Neural progenitor cell (in vitro differentiated cells): ENCODE data around the gene UNG. TPM values are rescaled to one million over a fixed set of nuclear protein-coding genes. Genes with fewer than 3 reads are reported as not detected.

Experiments used
- DNase-seq: peaks from one replicate; pipeline ENCODE4 v3.0.0-alpha.2; 2016; ENCODE audit warnings: low spot score
- H2AFZ ChIP-seq: fragments of 200-600 bp; sonication (generic); replicated peaks from 2 replicates; pipeline ENCODE4 v1.6.1; 2016; ENCODE audit warnings: antibody characterized with exemption
- H3F3A ChIP-seq: fragments of 200-600 bp; sonication (generic); 2 replicates; pipeline ENCODE4 v1.6.1; 2016; ENCODE audit warnings: antibody characterized with exemption, low read depth
- H3K27ac ChIP-seq: fragments of 200-600 bp; sonication (generic); 2 replicates; pipeline ENCODE4 v1.5.1; 2016; ENCODE audit warnings: mild to moderate bottlenecking
- H3K27me3 ChIP-seq: fragments of 200-600 bp; sonication (generic); 2 replicates; pipeline ENCODE4 v1.6.1; 2016; ENCODE audit warnings: mild to moderate bottlenecking, moderate library complexity
- H3K36me3 ChIP-seq: fragments of 200-600 bp; sonication (generic); 2 replicates; pipeline ENCODE4 v1.5.1; 2016
- H3K4me1 ChIP-seq: fragments of 200-600 bp; sonication (generic); 2 replicates; pipeline ENCODE4 v1.6.1; 2016; ENCODE audit warnings: mixed run types
- H3K4me2 ChIP-seq: fragments of 200-600 bp; sonication (generic); 2 replicates; pipeline ENCODE4 v1.6.1; 2016
- H3K4me3 ChIP-seq: fragments of 200-600 bp; sonication (generic); 2 replicates; pipeline ENCODE4 v1.5.1; 2016
- H3K79me2 ChIP-seq: fragments of 200-600 bp; sonication (generic); 2 replicates; pipeline ENCODE4 v1.6.1; 2016; ENCODE audit warnings: low read depth
- H3K9ac ChIP-seq: fragments of 200-600 bp; sonication (generic); 2 replicates; pipeline ENCODE4 v1.6.1; 2016
- H3K9me3 ChIP-seq: fragments of 200-600 bp; sonication (generic); 2 replicates; pipeline ENCODE4 v1.5.1; 2016; ENCODE audit warnings: low read depth
- H4K20me1 ChIP-seq: fragments of 200-600 bp; sonication (generic); 2 replicates; pipeline ENCODE4 v1.6.1; 2016; ENCODE audit warnings: low read depth
- H3K27ac Mint-ChIP-seq: 3 replicates; pipeline ENCODE4 v1.8.0; 2021; ENCODE audit warnings: mixed read lengths
- H3K27me3 Mint-ChIP-seq: 2 replicates; pipeline ENCODE4 v1.8.0; 2022; ENCODE audit warnings: low read depth, mild to moderate bottlenecking, inconsistent platforms, moderate library complexity, mixed read lengths; ENCODE audit not compliant: insufficient read depth
- H3K36me3 Mint-ChIP-seq: 3 replicates; pipeline ENCODE4 v1.8.0; 2021; ENCODE audit warnings: mixed read lengths
- H3K4me1 Mint-ChIP-seq: 3 replicates; pipeline ENCODE4 v1.8.0; 2021; ENCODE audit warnings: mixed read lengths
- H3K4me3 Mint-ChIP-seq: 3 replicates; pipeline ENCODE4 v1.8.0; 2021; ENCODE audit warnings: mild to moderate bottlenecking, moderate library complexity, mixed read lengths
- H3K9me3 Mint-ChIP-seq: 3 replicates; pipeline ENCODE4 v1.8.0; 2020; ENCODE audit warnings: mixed read lengths
- CTCF ChIP-seq: fragments of 200-600 bp; sonication (generic); IDR thresholded peaks from 2 replicates; pipeline ENCODE4 v1.5.1; 2017; ENCODE audit warnings: antibody characterized with exemption, mild to moderate bottlenecking
- EZH2 ChIP-seq: fragments of 200-600 bp; sonication (generic); IDR thresholded peaks from 2 replicates; pipeline ENCODE4 v1.6.1; 2017; ENCODE audit warnings: antibody characterized with exemption, mild to moderate bottlenecking, moderate library complexity
- EZH2phosphoT487 ChIP-seq: fragments of 200-600 bp; sonication (generic); IDR thresholded peaks from 2 replicates; pipeline ENCODE4 v1.6.1; 2017; ENCODE audit warnings: antibody characterized with exemption
- total RNA-seq: library from RNA; depleted of rRNA; stranded (reverse); fragments of >200 nt; gene quantifications from 2 replicates; pipeline ENCODE4 v1.2.3, GENCODE V29; 2015; ENCODE audit warnings: low replicate concordance

Gene UNG
- total RNA-seq, 1 donor from 2014 or later = 71.0 TPM

- Mint-ChIP-seq H3K4me1 (peaks cover 30% of the 10 kb centered on the region), H3K27me3 (no peaks in the 10 kb centered on the region), H3K36me3 (peaks cover 17% of the 10 kb centered on the region), H3K9me3 (no peaks in the 10 kb centered on the region), H3K27ac (no peak overlapping the region), H3K4me3 (no peak overlapping the region)
- no peaks in the 10 kb centered on the region for H3K27me3 ChIP-seq
- no peaks in the 10 kb centered on the region for H3K9me3 ChIP-seq
- no peak overlapping the region for H3K27ac ChIP-seq
- H3K4me1 ChIP-seq = peaks cover 6% of the 10 kb centered on the region
- no peak overlapping the region for H3K4me2 ChIP-seq
- H3K9ac ChIP-seq = no peak overlapping the region
- H3F3A ChIP-seq = no peaks in the 10 kb centered on the region
- TF ChIP-seq EZH2phosphoT487 (no peak), EZH2 (no peak), CTCF (no peak)
- H3K79me2 ChIP-seq = peaks cover 11% of the 10 kb centered on the region
- H3K4me3 ChIP-seq = no peak overlapping the region
- no peaks in the 10 kb centered on the region for H4K20me1 ChIP-seq
- no peak for DNase-seq
- no peaks in the 10 kb centered on the region for H3K36me3 ChIP-seq
- H2AFZ ChIP-seq = no peak overlapping the region
Observed at GRCh38 chr12:109088818-109089217, 8.6 kb upstream of the UNG start.

- peaks cover 31% of the 10 kb centered on the region for H3K4me1 Mint-ChIP-seq
- Histone ChIP-seq H3F3A (no peaks in the 10 kb centered on the region), H3K9me3 (no peaks in the 10 kb centered on the region), H3K4me1 (peaks cover 6% of the 10 kb centered on the region), H3K4me3 (no peak overlapping the region), H3K27me3 (no peaks in the 10 kb centered on the region), H3K9ac (no peak overlapping the region), H3K4me2 (no peak overlapping the region), H4K20me1 (no peaks in the 10 kb centered on the region), H3K79me2 (peaks cover 11% of the 10 kb centered on the region), H2AFZ (no peak overlapping the region), H3K36me3 (no peaks in the 10 kb centered on the region), H3K27ac (no peak overlapping the region)
- TF ChIP-seq CTCF = no peak
- TF ChIP-seq EZH2phosphoT487 = no peak
- no peak for TF ChIP-seq EZH2
- no peaks in the 10 kb centered on the region for H3K9me3 Mint-ChIP-seq
- H3K36me3 Mint-ChIP-seq = peaks cover 17% of the 10 kb centered on the region
- H3K27ac Mint-ChIP-seq = no peak overlapping the region
- no peak for DNase-seq
- H3K4me3 Mint-ChIP-seq = no peak overlapping the region
- peaks cover 2% of the 10 kb centered on the region for H3K27me3 Mint-ChIP-seq
Observed at GRCh38 chr12:109089683-109090082, 7.7 kb upstream of the UNG start.

- H3K36me3 ChIP-seq = no peaks in the 10 kb centered on the region
- peak overlapping the region; percentile 28 for H3K4me2 ChIP-seq
- H3K4me3 ChIP-seq = peak overlapping the region; percentile 18
- Mint-ChIP-seq H3K4me1 (peaks cover 37% of the 10 kb centered on the region), H3K27me3 (peaks cover 4% of the 10 kb centered on the region), H3K27ac (peak overlapping the region; percentile 91), H3K36me3 (peaks cover 17% of the 10 kb centered on the region), H3K4me3 (peak overlapping the region; percentile 84), H3K9me3 (no peaks in the 10 kb centered on the region)
- no peaks in the 10 kb centered on the region for H4K20me1 ChIP-seq
- H3K4me1 ChIP-seq = peaks cover 6% of the 10 kb centered on the region
- H3K27me3 ChIP-seq = no peaks in the 10 kb centered on the region
- no peak overlapping the region for H3K27ac ChIP-seq
- no peaks in the 10 kb centered on the region for H3K9me3 ChIP-seq
- peaks cover 12% of the 10 kb centered on the region for H3F3A ChIP-seq
- H3K79me2 ChIP-seq = peaks cover 11% of the 10 kb centered on the region
- no peak overlapping the region for H3K9ac ChIP-seq
- DNase-seq = no peak
- H2AFZ ChIP-seq = peak overlapping the region; percentile 90
- no peak for TF ChIP-seq CTCF
- TF ChIP-seq EZH2 = no peak
- TF ChIP-seq EZH2phosphoT487 = no peak
Observed at GRCh38 chr12:109092497-109093021, 4.8 kb upstream of the UNG start.
